NCI-H446 treated with DMSO at 0.1 percent for 48 hours (cell line): ENCODE data around the gene SDC4.

Source experiments
- DNase-seq: peaks from one replicate; lab custom pipeline; 2025; lab: John Stamatoyannopoulos, UW

SDC4 gene

DNA sequence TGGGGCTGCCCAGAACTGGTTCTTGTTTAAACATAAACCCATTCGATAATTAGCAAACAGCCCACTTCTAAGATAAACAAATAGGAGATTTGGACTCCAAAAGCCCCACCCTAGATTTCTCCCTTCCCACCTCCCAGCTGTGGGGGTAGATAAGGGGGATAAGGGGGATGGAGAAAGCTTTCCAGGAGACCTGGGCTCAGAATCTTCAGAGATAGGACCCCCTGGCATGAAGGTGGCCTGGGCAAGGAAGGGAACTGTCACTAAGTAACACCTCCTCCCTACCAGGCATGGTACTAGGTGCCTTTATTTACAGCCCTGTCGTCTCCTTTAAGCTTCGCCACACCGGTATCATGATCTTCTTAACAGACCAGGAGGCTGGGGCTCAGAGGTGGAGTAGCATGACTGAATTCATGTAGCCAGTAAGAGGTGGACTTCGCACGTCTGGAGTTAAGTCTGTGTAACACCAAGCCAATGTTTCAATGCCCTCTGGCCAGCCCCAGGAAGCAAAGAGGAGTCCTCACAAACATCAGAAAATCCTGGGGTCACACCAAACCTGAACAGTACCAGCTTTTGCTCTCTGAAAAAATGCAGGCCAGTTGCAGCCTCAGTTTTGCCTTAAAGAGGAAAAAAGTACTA is 4.6 kb downstream of the SDC4 start:
- no peak for DNase-seq

DNA sequence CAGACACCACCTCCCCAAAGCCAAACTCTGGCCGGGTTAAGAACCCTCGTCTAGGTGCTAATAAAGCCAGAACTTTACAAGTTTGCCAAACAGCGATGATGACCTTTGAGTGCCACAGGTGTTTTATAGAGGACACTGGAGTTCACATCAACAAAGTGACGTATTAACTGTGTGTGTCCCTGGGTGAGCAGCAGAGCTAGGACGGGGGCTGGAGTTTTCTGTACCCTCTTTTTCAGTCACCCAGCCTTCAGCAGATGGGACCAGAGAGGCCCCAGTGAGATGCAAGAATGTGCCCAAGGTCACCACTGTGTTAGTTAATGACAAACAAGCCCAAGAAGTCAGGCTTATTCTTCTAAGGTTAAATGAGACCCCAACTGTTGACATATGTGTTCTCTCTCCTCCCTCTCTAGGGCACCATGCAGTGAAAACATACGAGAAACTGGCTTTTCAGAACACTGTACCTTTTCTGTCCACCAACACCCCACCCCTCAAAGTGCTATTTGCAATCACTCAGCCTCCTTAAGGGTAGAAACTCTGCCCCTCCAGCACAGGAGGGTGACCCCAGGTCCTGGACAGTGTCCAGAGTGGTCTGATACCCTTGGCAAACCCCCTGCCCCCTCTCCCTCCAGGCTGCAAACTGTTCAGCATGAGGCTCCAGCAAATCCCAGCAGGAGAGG is 5.2 kb downstream of the SDC4 start:
- no peak for DNase-seq

DNA sequence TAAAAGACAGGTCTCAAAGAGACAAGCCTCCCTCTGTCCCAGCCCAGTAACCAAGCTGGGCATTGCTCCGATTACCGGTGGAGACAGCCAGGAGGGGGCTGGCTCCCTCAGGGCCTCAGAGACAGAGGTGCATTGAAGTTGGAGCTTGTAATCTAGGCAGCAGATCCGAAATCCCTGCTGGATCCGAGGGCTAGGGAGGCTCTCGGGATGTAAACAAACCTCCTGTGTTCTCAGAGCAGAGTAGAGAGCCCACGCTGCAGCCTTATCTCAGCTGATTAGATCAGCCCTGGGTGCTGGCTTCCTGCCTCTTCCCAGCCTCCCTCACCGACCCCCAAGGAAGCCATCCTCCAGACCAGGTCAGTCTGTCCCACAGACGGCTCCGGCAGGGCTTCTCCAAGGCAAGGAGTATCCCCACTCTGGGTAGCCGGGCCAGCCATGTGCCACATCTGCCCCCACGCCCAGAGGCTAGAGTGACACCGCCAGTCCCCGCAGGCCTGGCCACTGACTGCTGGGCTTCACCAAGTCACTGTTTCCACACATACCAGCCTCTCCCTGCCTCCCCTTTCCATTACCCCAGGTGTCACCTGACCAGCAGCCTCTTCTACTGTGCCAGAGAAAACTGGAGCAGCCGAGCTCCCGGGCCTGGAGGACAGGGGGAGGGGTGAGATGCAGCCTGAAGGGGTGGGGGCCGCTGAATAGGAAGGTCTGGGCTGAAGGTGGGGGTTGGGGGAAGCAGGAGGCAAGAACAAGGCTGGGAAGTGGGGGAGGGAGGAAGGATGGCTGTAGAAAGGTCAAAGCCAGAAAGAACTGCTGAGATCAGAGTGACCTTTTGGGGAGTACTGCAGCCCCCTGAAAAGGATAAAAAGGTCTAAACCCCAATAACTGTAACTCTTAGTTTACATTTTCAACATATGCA is 6.0 kb downstream of the SDC4 start:
- no peak for DNase-seq

DNA sequence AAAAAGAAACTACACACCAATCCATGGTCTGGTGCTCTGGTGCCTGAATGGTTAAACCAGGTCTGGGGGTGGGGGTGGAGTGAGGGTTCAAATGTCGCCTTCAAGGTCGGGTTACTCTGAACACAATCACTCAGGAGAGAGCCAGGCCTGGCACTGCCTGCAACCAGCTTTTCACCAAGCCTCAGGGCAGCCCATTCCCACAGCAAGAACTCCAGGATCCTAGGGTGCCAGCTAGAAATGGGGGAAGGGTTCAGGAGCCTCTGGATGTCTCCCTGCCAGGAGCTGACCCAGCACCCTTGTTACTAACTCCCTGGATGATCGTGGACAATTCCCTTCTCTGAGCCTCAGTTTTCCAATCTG is 6.7 kb downstream of the SDC4 start:
- DNase-seq = no peak

DNA sequence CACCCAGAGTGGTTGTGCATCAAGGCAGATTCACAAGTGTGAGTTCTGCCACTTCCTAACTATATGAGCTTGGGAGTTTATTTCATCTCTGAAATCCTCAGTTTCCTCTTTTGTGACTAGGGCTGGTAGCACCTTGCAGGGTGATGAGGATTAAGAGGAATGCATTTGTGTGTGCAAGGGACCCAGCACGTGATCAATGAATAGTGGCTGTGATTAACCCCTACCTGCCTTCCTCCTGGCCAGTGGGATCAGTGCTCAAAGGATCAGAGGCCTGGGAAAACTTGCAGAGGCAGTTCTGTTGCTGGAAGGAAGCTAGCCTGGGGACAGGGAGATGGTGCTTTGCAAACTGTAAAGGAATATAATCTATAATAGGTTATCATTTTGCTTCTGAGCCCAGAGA is 7.3 kb downstream of the SDC4 start:
- no peak for DNase-seq

DNA sequence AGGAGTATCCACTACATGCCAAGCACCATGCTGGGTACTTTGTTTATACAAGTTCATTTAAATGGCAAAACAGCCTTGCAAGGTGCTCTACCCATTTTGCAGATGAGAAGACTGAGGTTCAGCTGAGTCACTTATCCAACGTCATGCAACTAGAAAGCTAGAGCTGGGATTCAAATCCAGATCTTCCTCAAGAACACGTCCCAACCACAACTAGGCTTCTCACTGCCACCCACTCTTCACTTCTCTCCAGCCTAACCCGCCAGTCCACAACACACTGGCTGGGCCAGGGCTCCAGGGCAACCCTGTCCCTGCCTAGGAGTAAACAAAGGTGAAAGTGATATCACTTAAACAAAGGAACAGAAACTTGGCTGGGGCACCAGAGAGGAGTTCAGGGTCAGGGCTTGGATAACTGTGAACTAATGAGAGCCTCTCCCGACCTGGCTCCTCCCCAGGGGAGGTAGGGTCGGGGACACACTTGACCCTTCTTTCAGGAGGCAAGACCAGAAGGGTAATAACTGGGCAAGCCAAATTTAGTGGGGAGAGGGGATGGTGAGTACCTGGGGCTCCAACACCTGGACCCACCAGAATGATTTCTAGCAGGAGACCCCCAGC is 7.9 kb downstream of the SDC4 start:
- DNase-seq = no peak

DNA sequence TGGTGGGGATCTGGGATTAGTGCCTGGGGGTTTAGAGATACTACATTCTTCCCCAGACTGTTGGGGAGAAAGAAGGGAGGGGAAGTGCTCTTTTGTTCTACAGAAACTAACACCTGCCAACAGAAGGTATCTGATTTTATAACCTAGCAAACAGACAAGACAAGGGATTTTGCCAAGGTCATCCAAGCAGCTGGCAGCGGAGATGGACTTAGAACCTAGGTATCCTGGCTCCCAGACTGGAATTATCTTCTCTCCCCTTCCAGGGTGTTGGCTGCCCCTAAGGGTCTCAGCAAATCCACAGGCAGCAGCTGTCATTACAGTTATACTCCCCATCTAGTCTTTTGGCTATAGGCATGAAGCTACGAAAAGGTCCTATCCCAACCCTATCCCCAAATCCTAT is 8.4 kb downstream of the SDC4 start:
- DNase-seq = no peak

DNA sequence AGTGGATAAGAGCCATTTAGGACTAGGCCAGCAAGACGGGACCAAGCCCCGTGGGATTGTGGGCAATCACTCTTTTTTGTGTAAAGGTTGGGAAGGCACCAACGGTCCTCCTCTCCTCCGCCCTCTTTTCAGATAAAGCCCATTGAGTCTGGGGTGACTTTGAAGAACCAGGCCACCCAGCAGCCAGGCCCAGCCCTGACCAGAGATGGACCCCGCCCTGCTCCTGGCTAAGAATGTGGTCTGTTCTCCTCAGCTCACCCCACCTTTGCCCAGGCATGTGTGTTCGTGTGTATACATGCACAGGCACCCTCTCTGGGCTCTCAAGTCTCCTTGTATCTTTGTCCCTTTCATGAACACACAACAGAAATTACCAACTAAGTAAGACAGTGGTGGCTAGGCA is 9.1 kb downstream of the SDC4 start:
- no peak for DNase-seq

DNA sequence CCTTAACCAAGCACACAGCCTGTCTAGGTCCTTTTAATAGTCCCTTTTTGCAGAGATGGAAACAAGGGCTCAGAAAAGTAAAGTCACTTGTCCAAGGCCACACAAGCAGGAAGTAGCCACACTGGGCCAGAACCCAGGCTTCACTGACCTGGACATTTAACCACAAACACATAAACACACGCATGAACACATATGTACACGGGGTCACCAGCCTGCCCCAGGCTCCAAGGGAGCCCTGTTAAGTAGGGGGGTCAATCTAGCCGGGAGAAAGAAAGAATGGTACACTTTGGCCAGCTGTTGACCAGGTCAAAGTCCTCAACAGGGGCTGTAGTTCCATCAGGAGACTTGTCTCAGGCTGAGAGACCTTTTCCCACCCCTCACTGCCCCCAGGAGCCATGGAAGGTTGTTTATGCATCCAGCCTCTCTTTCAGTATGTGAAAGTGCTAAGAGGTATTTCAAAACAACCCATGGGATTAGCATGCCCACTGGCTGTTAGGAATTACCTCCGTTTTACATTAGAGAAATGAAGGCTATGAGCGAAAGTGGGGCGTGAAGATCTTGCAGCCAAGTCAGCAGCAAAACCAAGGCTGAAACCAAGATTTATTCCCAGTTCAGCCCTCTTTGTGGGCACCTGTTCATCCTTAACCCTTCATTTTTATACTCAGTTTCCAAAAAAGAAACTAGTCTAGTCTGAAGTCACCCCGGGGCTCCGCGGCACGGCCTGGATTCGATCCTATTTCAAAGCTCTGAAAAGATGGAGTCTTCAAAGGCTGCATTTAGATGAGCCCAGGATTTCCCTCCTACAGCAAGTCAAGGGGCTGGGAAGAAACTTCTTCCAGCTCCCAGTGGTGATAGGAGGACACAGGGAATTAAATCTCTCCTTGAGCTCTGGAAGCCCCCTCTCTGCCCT is 9.8 kb downstream of the SDC4 start:
- DNase-seq = no peak

DNA sequence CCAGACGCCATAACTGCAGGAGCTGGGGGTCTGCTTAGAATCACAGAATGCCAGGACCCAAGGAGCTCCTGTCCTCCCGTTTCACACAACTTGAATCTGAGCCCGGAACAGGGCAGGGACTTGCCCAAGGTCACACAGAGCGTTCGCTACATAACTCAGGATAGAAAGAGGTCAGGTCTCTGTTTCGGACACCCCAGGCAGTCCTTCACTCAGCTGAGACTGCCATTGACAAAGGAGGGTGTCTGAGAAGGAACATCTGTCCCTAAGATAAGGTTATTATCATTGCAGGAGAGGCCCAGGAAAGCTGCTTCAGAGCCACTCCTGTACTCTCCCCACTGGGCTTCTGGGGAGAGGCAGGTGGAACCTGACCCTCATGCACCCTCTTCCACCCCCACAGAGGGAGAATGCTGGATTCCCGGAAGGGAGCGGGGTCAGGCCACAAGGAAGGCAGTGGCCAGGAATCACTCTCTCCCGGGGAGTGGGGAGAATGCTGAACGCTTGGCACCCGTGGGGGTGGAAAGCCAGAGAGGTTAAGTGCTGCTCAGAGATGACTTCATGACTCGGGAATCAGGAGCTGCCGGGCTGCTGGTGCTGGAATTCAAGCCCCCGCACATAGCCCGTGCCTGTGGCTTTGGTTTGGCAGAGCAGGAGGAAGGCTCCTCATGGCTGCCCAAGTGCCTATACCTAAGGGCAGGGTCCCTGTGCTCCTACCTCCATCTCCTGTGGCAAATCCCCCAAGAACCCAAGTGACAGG is 10.7 kb downstream of the SDC4 start:
- no peak for DNase-seq

DNA sequence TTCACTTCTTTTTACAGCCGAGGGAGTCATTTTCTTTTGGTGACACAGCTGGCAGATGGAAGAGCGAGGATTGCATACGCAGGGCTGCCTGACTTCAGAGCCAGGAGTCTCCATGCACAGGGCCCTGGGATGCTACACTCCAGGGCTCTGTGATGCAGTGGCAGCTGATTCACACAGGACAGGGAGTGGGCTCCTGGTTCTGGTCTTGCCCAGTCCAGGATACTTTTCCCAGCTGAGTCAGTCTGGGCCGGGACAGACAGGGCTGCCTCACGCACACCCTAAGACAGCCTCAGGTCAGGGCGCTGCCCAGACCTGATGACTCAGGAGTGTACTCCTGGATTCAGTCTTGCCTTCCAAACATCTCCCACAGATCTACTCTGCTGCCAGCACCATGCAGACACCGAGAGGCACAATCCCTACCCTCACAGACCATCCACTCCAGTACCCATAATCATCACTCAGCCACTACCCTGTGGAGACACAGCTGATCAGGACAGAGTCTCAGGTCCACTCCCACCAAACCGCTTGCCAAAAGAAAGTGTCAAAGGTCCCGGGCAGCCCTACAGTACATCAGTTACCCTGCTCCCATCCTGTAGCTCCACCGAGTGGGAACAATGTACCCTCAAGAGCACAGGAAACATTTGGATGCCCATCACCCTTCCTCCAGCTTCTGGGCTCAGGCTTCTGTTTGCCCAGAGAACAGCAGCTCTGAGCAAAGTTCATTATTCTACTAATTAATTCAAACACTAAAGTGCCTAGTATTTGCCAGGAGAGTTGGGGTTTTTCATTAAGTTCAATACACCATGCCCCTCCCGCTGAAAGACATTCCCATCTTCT is 11.5 kb downstream of the SDC4 start:
- DNase-seq = no peak

DNA sequence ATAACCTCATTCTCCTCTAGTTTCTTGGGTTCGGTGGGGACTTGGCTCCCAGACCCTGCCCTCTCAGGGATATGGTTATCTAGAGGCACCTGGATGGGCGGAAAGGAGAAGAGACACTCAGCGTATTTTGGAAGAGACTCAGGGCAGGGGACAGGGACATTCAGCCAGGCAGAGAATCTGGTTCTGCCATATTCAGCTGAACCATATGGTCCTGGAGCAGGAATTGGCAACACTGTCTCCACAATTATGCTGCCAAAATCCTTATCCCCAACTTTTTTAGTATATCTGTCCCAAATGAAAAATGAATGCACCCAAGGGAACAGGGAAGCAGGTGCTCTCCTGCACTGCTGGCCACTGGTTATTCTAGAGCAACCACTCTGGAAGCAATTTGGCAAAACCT is 17.7 kb downstream of the SDC4 start:
- DNase-seq = no peak

DNA sequence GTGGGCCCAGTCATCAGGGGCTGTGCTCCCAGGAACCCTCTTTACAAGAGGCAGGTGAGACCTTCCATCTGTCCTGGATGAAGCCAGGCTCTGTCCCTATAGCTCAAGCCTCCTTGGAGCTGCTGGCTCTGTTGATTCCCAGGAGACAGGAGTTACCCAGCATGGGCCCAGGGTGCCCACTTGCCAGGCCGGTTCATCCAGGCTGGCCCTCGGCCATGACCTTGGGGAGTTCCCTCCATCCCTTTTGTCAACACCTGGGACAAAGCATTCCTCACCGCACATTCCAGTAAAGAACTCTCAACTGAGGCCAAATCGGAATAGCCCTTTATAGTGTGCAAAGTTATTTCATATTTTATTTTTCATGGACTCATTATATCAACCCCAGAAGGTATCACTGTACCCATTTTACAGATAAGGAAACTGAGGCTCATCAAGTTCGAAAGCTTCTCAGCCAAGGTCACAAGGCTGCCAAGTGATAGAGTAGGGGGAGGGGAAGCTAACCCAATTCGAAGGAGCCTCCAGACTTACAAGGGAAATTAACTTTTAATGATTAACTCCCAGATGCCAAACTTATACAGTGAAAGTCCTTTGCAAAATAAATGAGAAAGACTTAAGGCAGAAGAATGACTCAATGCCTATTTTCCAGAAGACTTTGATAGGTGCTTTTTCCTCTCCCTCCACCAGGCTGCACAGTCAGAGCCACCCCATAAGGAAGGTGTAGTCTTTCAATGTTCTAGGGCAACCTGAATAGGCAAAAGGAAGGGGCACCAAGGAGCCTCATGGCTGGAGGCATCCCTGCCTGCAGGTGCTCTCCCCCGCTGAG is 18.5 kb downstream of the SDC4 start:
- no peak for DNase-seq

DNA sequence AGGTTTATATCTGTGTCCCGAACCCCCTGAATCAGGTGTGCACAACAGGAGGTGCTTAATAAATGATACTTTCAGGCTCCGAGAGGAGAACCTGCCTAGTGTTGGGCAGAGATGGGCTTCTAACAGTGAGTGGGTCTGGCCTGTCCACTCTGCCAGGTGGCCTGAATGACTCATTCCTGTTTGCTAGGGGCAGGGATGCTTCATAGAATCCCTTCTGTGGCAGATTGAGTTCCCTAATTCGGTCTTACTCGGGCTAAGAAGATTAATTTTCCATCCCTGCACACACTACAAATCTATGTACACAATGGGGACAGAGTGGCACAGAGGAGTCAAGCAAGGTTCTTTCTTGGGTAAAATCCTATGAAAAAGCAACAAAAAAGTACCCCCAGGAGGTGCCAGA is 19.8 kb downstream of the SDC4 start:
- no peak for DNase-seq

DNA sequence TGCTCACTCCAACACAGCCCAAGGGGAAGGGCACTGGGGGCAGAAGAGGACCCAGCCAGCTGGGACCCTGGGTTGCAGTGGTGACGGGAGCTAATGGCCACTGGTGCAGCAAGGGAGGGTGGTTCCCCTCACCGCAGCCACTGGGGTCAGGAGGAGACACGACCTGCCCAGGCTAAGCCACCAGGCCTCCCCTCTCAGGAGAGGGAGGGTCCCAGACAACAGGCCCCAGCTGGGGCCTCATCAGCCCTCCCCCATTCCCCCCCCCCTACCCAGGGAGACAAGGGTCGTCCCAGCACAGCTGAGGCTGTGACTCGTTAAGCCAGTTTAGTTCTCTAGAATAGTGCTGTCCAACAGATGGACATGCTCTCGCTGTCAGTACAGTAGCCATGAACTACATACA is 22.9 kb downstream of the SDC4 start:
- no peak for DNase-seq

DNA sequence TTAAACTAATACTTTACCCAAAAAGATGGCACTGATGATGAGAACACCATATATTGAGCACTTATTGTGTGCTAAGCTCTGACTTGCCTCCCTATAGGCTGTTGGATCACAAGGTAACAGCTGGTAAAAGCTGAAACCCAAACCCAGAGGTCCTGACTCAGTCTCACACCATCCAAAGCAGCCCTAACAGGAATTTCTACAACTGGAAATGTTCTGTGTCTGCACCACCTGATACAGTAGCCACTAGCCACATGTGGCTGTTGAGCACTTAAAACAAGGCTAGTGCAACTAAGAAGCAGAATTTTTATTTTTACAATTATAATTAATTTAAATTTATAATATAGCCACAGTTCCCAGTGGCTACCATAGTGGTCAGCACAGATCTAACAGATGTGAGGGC is 24.5 kb downstream of the SDC4 start:
- DNase-seq = no peak

DNA sequence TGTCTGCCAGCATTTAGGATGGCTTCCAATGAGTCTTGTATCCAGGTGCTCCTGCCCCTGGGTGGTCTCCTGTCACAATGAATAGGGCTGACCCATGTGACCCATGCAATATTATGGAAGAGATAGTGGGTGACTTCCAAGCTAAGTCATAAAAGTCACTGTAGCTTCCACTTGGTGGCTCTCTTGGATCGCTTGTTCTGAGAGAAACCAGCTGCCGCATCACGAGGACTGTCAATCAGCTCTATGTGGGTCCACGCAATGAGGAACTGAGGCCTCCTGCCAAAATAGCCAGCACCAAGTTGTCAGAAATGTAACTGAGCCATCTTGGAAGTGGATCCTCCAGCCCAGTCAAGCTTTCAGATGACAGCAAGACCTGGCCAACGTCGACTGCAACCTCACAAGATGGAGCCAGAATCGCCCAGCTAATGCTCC is 25.3 kb downstream of the SDC4 start:
- DNase-seq = no peak

DNA sequence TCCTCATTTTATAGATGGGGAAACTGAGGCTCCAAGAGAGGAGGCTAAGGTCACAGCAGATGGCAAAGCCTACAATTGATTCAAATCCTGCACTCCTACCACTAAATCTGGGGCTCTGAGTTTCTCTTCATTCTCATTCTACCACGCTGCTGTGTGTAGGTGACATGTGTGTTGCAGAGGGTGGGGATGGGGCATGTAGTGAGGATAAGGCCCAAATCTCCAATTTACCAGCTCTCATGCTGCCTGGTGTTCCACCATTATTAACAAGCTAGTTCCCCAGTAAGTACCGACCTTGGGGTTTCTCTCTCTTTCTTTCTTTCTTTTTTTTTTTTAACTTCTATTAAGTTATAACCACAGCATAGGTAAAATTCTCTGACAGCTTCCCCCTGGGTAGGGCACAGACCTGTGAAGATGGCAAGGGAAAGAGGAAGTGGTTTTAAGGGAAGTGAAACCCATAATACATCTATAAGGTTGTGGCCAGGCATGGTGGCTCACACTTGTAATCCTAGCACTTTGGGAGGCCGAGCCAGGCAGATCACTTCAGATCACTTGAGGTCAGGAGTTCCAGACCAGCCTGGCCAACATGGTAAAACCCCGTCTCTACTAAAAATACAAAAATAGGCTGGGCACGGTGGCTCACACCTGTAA is 27.2 kb downstream of the SDC4 start:
- no peak for DNase-seq

DNA sequence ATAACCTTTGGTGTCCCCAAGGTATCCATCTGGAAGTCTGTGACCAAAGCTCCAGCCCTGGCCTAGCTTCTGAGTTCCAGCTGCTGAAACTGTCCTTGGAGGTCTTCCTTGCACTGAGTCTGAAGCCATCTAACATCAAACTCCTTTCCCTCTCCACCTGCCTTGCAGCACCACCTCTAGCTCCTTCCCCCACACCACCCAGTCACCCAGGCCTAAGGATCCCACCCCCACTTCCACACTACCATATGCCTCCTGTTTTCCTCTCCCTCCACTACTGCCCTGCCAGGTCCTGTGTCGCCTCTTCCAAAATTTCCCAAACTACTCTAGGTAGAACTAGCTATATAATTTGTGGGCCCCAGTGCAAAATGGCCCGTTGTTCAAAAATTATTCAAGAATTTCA is 29.3 kb downstream of the SDC4 start:
- no peak for DNase-seq
